Type B pancreatic cell (in vitro differentiated cells): Measurements from ENCODE around the gene PCBP3. TPM values are rescaled to one million over a fixed set of nuclear protein-coding genes. Genes with fewer than 3 reads are reported as not detected.

Source experiments
- DNase-seq: peaks from one replicate; pipeline ENCODE4 v3.0.0; 2021; ENCODE audit warnings: mixed read lengths; ENCODE audit not compliant: unreplicated experiment; ENCODE audit errors: extremely low spot score
- H3K27ac Mint-ChIP-seq: 2 replicates; pipeline ENCODE4 v1.8.0; 2021; ENCODE audit warnings: mild to moderate bottlenecking, mixed read lengths
- H3K27me3 Mint-ChIP-seq: 2 replicates; pipeline ENCODE4 v1.8.0; 2021; ENCODE audit warnings: mixed read lengths
- H3K36me3 Mint-ChIP-seq: 2 replicates; pipeline ENCODE4 v1.8.0; 2021; ENCODE audit warnings: mixed read lengths
- H3K4me1 Mint-ChIP-seq: one replicate; pipeline ENCODE4 v1.8.0; 2021; ENCODE audit warnings: mixed read lengths; ENCODE audit not compliant: unreplicated experiment
- H3K4me3 Mint-ChIP-seq: 2 replicates; pipeline ENCODE4 v1.8.0; 2021; ENCODE audit warnings: mild to moderate bottlenecking, mixed read lengths
- H3K9me3 Mint-ChIP-seq: 2 replicates; pipeline ENCODE4 v1.8.0; 2021; ENCODE audit warnings: mixed read lengths
- total RNA-seq: library from RNA; stranded (reverse); gene quantifications from 2 replicates; pipeline ENCODE4 v1.2.1, GENCODE V29; 2021; ENCODE audit warnings: low replicate concordance
- TF ChIP-seq, protein P1 (sequence below): fragments of 200-600 bp; sonication (generic); conservative IDR thresholded peaks from 2 replicates; pipeline ENCODE4 v1.5.0; 2021; ENCODE audit warnings: antibody characterized with exemption, mild to moderate bottlenecking

PCBP3 gene
- total RNA-seq, 1 donor from 2014 or later = 5.5 TPM

DNA sequence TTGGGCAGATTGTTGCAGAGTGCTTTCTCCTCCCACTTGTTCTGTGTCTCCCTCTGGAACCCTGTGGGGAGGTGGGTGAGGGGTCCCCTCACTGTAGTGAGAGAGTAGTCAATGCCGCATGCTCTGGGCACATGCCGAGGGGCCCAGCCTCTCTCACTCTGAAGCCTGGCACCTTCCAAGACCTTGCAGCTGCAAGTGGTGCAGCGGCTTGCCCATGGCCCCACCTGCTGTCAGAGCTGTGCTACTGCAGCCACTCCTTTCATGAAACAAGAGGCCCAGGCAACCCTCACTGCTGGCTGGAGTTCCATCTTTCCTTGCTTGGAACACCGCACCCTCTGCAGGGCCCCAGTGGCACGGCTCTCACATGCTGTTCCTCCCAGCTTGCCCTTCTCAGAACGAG is 279.6 kb downstream of the PCBP3 start:
- Mint-ChIP-seq H3K27me3 (peaks cover 7% of the 10 kb centered on the region), H3K27ac (no peak overlapping the region)

DNA sequence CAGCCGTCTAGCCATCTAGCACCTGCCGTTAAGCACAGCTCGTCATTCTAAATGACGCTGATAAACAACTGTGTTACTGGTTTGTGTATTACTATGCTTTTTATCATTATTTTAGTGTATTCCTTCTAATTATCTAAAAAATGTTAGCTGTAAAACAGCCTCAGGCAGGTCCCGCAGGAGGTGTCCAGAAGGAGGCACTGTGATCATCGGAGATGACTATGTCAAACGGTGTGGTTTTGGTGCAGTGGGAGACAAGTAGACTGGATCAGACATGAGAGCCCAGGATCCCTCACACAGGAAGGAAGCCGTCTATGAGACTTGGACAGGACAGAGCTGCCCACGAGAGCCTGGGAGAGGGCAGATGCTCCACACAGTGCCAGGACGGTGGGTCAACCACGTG is 282.8 kb downstream of the PCBP3 start:
- peaks cover 5% of the 10 kb centered on the region for H3K4me1 Mint-ChIP-seq
- DNase-seq = no peak
- H3K27ac Mint-ChIP-seq = no peak overlapping the region
- no peak overlapping the region for H3K4me3 Mint-ChIP-seq
- peaks cover 7% of the 10 kb centered on the region for H3K27me3 Mint-ChIP-seq
- H3K36me3 Mint-ChIP-seq = no peaks in the 10 kb centered on the region
- H3K9me3 Mint-ChIP-seq = no peaks in the 10 kb centered on the region
- TF ChIP-seq, protein P1, sequence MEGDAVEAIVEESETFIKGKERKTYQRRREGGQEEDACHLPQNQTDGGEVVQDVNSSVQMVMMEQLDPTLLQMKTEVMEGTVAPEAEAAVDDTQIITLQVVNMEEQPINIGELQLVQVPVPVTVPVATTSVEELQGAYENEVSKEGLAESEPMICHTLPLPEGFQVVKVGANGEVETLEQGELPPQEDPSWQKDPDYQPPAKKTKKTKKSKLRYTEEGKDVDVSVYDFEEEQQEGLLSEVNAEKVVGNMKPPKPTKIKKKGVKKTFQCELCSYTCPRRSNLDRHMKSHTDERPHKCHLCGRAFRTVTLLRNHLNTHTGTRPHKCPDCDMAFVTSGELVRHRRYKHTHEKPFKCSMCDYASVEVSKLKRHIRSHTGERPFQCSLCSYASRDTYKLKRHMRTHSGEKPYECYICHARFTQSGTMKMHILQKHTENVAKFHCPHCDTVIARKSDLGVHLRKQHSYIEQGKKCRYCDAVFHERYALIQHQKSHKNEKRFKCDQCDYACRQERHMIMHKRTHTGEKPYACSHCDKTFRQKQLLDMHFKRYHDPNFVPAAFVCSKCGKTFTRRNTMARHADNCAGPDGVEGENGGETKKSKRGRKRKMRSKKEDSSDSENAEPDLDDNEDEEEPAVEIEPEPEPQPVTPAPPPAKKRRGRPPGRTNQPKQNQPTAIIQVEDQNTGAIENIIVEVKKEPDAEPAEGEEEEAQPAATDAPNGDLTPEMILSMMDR = no peak

More for the DNA sequence above, 279.6 kb downstream of the PCBP3 start:
- H3K36me3 Mint-ChIP-seq = no peaks in the 10 kb centered on the region
- TF ChIP-seq, protein P1 = peak; percentile 84
- no peak overlapping the region for H3K4me3 Mint-ChIP-seq
- peaks cover 5% of the 10 kb centered on the region for H3K4me1 Mint-ChIP-seq
- no peak for DNase-seq
- no peaks in the 10 kb centered on the region for H3K9me3 Mint-ChIP-seq

DNA sequence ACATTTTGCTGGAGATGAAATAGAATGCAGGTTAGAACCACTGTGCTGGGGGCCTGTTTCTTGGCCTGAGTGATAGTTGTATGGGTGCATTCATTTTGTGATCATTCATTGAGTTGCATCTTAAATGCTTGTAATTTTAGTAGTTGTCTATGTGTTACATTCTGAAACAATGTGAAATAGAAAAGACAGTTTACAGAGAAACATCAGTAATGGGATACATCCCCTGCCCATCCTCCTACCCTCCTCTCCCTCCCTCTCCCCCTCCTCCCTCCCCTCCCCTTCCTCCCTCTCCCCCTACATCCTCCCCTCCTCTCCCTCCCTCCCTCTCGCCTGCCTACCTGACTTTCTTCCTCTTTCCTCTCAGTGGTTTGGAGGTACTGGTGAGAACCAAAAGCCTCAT is 283.5 kb downstream of the PCBP3 start:
- Mint-ChIP-seq H3K36me3 (no peaks in the 10 kb centered on the region), H3K27me3 (peaks cover 7% of the 10 kb centered on the region), H3K4me3 (no peak overlapping the region), H3K4me1 (peaks cover 5% of the 10 kb centered on the region), H3K9me3 (no peaks in the 10 kb centered on the region), H3K27ac (no peak overlapping the region)
- TF ChIP-seq, protein P1 = no peak
- no peak for DNase-seq

DNA sequence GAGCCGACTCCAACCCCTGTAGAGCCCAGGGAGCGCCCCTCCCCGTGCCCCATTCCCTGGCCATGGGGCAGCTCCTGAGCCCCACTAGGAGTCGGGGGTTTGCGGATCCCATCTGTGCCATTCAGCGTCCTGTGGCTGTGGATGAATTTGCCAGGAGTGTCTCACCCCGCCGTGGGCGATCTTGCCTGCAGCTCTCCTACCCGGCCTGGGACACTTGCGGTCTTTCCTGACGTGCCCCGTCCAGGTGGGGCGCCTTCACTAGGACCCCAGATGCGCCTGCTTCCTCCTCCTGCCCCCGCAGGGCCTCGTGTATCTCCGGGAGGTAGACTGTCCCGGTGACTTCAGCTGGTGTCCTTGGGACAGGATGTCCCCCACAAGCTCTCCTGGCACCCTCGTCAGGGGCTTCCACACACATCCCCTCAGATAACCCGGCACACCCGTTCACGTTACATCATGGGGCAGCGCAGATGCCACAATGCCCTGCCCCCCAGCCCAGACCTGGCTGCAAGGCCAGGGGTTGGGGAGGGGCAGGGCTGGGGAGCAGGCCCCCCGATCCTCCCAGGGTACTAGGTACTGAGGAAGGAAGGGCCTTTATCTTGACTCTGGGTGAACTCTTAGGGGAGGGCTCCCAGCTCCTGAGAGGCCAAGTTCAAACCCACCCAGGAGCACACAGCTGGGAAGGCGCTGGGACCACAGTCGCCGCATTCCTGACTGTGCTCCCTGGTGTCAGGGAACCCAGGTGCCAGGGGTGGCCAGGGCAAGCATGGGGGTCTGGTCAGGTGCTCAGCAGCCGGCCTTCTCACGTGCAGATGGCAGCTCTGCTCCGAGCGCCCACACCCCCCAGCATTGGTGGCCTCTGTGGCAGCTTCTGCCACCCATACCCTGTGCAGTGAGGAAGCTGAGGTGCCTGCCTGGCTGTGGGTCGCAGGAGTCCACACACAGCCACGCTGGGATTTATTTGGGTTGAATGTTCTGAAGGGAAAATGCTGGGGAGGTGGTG is 284.6 kb downstream of the PCBP3 start:
- TF ChIP-seq, protein P1 = no peak
- Mint-ChIP-seq H3K36me3 (no peaks in the 10 kb centered on the region), H3K4me3 (no peak overlapping the region), H3K4me1 (peaks cover 3% of the 10 kb centered on the region), H3K9me3 (no peaks in the 10 kb centered on the region), H3K27ac (no peak overlapping the region), H3K27me3 (peaks cover 9% of the 10 kb centered on the region)
- DNase-seq = no peak

DNA sequence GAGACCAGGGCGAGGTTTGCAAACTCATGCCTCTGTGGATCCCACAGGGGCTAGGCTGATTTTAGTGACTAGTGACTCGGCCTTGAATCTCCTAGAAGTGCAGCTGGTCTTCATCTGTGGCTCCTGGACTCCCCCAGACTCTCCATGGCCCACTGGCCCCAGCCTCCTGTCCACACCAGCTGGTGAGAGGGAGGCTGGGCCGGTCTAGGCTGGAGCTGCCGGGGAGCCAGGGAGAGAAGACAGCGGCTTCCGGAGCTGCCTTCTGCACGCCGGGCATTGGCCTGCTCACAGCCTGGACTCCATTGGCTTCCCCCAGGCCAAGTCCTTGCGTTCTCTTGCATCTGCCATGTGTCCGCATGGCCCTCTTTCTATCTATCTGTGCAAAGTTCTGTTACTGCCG is 285.9 kb downstream of the PCBP3 start:
- H3K27me3 Mint-ChIP-seq = peaks cover 13% of the 10 kb centered on the region
- no peaks in the 10 kb centered on the region for H3K4me1 Mint-ChIP-seq
- no peaks in the 10 kb centered on the region for H3K36me3 Mint-ChIP-seq
- no peaks in the 10 kb centered on the region for H3K9me3 Mint-ChIP-seq
- no peak for DNase-seq
- H3K27ac Mint-ChIP-seq = no peak overlapping the region
- TF ChIP-seq, protein P1 = no peak
- no peak overlapping the region for H3K4me3 Mint-ChIP-seq
